ENCODE data around the gene LIMD2.

The LIMD2 gene

DNA sequence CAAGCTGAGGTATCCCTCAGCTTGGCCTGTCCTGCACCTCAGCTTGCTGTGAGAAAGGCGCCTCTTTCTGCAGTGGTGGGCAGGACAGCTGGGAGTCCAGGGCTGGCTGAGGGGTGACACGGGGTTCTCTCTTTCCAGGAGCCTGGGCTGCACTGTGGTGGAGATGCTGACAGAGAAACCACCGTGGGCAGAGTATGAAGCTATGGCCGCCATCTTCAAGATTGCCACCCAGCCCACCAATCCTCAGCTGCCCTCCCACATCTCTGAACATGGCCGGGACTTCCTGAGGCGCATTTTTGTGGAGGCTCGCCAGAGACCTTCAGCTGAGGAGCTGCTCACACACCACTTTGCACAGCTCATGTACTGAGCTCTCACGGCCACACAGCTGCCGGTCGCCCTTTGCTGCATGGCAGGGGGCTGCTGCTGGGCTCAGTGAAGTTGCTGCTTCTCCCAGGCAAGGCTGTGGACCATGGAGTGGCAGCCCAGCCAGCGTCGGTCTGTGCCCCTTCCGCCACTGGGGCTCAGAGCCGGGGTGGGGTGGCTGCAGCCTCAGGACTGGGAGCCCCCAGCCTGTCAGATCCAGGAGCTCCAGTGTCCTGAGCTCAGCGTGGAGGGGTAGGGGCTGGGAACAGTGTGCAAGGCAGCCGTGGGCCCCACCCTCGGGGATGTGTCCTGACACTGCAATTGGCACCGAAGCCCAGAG, 6.4 kb downstream of the LIMD2 start:
- no peaks in the 10 kb centered on the region for H3K9me3 ChIP-seq (ENCODE audit: low read depth, low read length)
- peaks cover 2% of the 10 kb centered on the region; the same call in 1 of the 2 replicates for H3K36me3 ChIP-seq (ENCODE audit: insufficient read depth, low read length)
- no peak for DNase-seq (ENCODE audit: low read depth, low spot score)
- H3K9ac ChIP-seq (ENCODE audit: insufficient read length) = no peak overlapping the region
- no peak overlapping the region for H3K4me3 ChIP-seq
- no peak overlapping the region for H3K27ac ChIP-seq
- TF ChIP-seq EZH2 (IDR thresholded peaks at IDR 0.05) = no peak
- no peak for TF ChIP-seq POLR2AphosphoS5 (IDR thresholded peaks at IDR 0.05; ENCODE audit: borderline replicate concordance, low read depth, low read length)
- no peak for TF ChIP-seq FOXP2 (optimal IDR thresholded peaks at IDR 0.05; ENCODE audit: control extremely low read depth, extremely low read length, insufficient read depth)

DNA sequence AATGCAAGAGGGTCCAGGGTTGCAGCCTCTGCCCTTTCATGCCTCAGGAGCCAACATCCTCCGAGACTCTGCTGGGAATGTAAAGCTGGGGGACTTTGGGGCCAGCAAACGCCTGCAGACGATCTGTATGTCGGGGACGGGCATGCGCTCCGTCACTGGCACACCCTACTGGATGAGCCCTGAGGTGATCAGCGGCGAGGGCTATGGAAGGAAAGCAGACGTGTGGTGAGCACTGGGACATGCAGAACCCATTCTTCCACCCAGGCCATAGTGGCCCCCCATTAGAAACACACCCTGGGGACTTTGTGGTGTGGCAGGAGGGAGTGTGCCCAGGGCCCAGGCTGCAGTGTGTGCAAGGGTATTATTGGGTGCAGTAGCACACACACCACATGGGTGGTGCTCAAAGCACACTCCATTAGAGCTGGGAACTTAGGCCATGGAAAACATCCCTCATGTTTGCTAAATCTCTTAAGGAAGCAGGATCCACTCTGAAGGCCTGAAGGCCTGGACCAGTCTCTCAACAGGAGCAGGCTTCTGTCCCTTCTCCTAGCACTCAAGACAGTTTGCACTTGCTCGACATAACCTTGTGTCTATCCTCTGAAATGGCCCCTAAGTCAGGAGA, 7.6 kb downstream of the LIMD2 start:
- no peaks in the 10 kb centered on the region; the same call in 1 of the 2 replicates for H3K36me3 ChIP-seq (ENCODE audit: insufficient read depth, low read length)
- no peak for TF ChIP-seq POLR2AphosphoS5 (IDR thresholded peaks at IDR 0.05; ENCODE audit: borderline replicate concordance, low read depth, low read length)
- no peak for TF ChIP-seq EZH2 (IDR thresholded peaks at IDR 0.05)
- TF ChIP-seq FOXP2 (optimal IDR thresholded peaks at IDR 0.05; ENCODE audit: control extremely low read depth, extremely low read length, insufficient read depth) = no peak

DNA sequence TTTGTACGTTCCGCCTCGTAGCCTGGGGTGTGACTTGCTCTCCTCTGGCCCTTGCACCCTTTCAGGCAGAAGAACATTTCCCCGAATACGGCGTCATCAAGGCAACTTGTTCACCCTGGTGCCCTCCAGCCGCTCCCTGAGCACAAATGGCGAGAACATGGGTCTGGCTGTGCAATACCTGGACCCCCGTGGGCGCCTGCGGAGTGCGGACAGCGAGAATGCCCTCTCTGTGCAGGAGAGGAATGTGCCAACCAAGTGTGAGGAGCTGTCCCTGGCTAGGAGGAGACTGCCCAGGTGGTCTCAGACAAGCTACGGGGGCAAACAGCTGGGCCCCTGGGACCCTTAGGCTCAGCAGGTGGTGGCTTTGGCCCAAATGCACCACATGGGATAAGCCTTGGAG, 10.4 kb downstream of the LIMD2 start:
- Histone ChIP-seq H3K9me3 (ENCODE audit: low read depth, low read length) (no peaks in the 10 kb centered on the region), H3K4me3 (no peak overlapping the region), H3K9ac (ENCODE audit: insufficient read length) (no peak overlapping the region), H3K36me3 (ENCODE audit: insufficient read depth, low read length) (no peaks in the 10 kb centered on the region), H3K27ac (no peak overlapping the region)
- no peak for TF ChIP-seq EZH2 (IDR thresholded peaks at IDR 0.05)
- no peak for TF ChIP-seq POLR2AphosphoS5 (IDR thresholded peaks at IDR 0.05; ENCODE audit: borderline replicate concordance, low read depth, low read length)
- TF ChIP-seq FOXP2 (optimal IDR thresholded peaks at IDR 0.05; ENCODE audit: control extremely low read depth, extremely low read length, insufficient read depth) = no peak
- DNase-seq (ENCODE audit: low read depth, low spot score) = no peak

More for the DNA sequence above, 7.6 kb downstream of the LIMD2 start:
- DNase-seq (ENCODE audit: low read depth, low spot score) = no peak
- H3K27ac ChIP-seq = no peak overlapping the region
- no peaks in the 10 kb centered on the region for H3K9me3 ChIP-seq (ENCODE audit: low read depth, low read length)
- H3K4me3 ChIP-seq = no peak overlapping the region
- no peak overlapping the region for H3K9ac ChIP-seq (ENCODE audit: insufficient read length)

DNA sequence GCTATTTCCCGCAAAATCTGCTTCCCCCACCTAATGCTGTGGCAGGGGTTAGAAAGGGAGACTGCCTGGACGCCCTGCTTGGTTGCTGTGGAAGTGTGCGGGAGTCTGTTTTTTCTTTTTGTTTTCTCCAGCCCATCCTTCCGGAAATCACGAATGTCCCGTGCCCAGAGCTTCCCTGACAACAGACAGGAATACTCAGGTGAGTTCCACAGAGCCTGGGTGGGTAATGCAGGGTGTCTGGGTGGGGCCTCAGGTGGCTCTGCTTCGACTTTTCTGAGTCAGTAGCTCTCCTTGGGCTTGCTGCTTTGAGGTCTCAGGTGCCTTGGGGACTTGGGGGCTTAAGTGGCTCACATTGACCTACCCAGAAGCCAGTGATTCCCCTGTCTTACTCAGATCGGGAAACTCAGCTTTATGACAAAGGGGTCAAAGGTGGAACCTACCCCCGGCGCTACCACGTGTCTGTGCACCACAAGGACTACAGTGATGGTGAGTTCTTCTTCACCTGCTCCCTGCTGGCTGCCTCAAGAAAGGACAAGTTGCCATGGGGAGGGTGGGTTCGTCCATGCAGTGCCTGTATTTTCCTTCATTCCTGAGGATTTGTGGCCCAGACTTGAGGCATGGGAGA, 11.4 kb downstream of the LIMD2 start:
- Histone ChIP-seq H3K27ac (no peak overlapping the region), H3K4me3 (no peak overlapping the region), H3K9me3 (ENCODE audit: low read depth, low read length) (no peaks in the 10 kb centered on the region), H3K36me3 (ENCODE audit: insufficient read depth, low read length) (no peaks in the 10 kb centered on the region), H3K9ac (ENCODE audit: insufficient read length) (no peak overlapping the region)
- no peak for TF ChIP-seq POLR2AphosphoS5 (IDR thresholded peaks at IDR 0.05; ENCODE audit: borderline replicate concordance, low read depth, low read length)
- TF ChIP-seq FOXP2 (optimal IDR thresholded peaks at IDR 0.05; ENCODE audit: control extremely low read depth, extremely low read length, insufficient read depth) = no peak
- TF ChIP-seq EZH2 (IDR thresholded peaks at IDR 0.05) = no peak
- DNase-seq (ENCODE audit: low read depth, low spot score) = no peak

DNA sequence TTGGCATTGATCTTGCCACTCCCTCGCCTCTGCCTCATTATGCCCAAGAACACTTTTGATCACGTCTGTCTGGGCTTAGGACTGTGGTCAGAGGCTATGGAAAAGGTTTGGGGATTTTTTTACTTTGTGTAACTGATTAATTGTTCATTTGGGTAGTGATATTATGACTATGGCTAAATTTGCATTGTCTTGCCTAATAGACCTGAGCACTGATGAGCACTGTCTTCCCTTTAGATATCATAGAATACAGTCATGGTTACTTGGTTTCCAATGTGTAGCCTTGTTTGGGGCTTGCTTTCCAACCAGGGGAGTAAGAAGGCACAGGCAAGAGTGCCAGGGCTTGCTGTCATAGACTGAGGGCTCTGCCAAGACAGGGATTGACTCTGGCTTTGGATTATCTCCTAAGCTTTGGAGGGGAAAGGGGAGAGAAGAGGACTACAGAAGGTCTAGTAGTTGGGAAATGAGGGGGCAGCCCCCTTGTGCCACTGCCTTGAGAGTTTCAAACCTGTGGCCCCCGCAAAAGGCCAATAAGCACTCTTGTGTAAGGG, 13.7 kb downstream of the LIMD2 start:
- Histone ChIP-seq H3K36me3 (ENCODE audit: insufficient read depth, low read length) (peaks cover 10% of the 10 kb centered on the region; the same call in 1 of the 2 replicates), H3K4me3 (no peak overlapping the region), H3K9ac (ENCODE audit: insufficient read length) (no peak overlapping the region), H3K27ac (no peak overlapping the region), H3K9me3 (ENCODE audit: low read depth, low read length) (no peaks in the 10 kb centered on the region)
- TF ChIP-seq FOXP2 (optimal IDR thresholded peaks at IDR 0.05; ENCODE audit: control extremely low read depth, extremely low read length, insufficient read depth) = no peak
- TF ChIP-seq POLR2AphosphoS5 (IDR thresholded peaks at IDR 0.05; ENCODE audit: borderline replicate concordance, low read depth, low read length) = no peak
- no peak for TF ChIP-seq EZH2 (IDR thresholded peaks at IDR 0.05)
- DNase-seq (ENCODE audit: low read depth, low spot score) = no peak

DNA sequence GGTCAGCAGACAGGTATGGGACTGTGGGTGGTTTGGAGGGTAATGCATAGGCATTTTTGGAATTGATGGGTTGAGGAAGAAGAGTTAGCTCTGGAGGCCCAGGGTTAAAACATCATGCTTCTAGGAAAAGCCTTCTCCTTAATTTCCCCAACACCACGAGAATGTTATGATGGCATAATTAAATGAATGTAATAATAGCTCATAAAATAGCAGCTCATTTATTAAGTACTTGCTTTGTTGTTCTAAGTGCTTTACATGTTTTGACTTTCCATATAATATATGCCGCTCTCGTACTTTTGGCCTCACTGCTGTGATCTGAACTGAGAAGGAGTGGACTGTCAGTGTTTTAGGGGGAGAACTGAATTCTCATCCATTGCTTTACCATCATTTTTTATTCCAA, 14.3 kb downstream of the LIMD2 start:
- Histone ChIP-seq H3K4me3 (no peak overlapping the region), H3K9me3 (ENCODE audit: low read depth, low read length) (no peaks in the 10 kb centered on the region), H3K27ac (no peak overlapping the region), H3K9ac (ENCODE audit: insufficient read length) (no peak overlapping the region), H3K36me3 (ENCODE audit: insufficient read depth, low read length) (peaks cover 10% of the 10 kb centered on the region; the same call in 1 of the 2 replicates)
- TF ChIP-seq FOXP2 (optimal IDR thresholded peaks at IDR 0.05; ENCODE audit: control extremely low read depth, extremely low read length, insufficient read depth) (no peak), POLR2AphosphoS5 (IDR thresholded peaks at IDR 0.05; ENCODE audit: borderline replicate concordance, low read depth, low read length) (no peak), EZH2 (IDR thresholded peaks at IDR 0.05) (no peak)
- DNase-seq (ENCODE audit: low read depth, low spot score) = no peak

DNA sequence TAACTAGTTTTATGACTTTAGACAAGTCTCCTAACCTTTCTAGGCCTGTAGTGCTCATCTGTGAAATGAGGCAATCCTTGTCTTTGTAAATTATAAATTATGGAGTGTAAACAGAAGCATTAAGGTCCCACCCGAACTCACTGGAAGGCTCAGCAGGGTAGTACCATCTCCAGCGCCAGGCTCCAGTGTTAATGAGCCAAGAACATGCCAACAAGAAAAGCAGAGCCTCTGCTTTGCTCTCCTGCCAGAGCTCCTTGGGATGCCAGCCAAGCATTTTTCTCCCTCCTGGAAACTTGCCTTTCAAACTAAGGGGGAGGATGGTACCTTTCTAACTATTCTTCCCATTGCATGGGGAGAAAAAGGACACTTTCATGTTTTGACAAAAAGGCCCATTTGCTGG, 14.9 kb downstream of the LIMD2 start:
- no peak for TF ChIP-seq FOXP2 (optimal IDR thresholded peaks at IDR 0.05; ENCODE audit: control extremely low read depth, extremely low read length, insufficient read depth)
- TF ChIP-seq POLR2AphosphoS5 (IDR thresholded peaks at IDR 0.05; ENCODE audit: borderline replicate concordance, low read depth, low read length) = no peak
- TF ChIP-seq EZH2 (IDR thresholded peaks at IDR 0.05) = no peak
- DNase-seq (ENCODE audit: low read depth, low spot score) = no peak
- no peak overlapping the region for H3K9ac ChIP-seq (ENCODE audit: insufficient read length)
- peaks cover 10% of the 10 kb centered on the region; the same call in 1 of the 2 replicates for H3K36me3 ChIP-seq (ENCODE audit: insufficient read depth, low read length)
- no peak overlapping the region for H3K4me3 ChIP-seq
- H3K27ac ChIP-seq = peak overlapping the region; percentile 44; the same call in 1 of the 2 replicates
- H3K9me3 ChIP-seq (ENCODE audit: low read depth, low read length) = no peaks in the 10 kb centered on the region

DNA sequence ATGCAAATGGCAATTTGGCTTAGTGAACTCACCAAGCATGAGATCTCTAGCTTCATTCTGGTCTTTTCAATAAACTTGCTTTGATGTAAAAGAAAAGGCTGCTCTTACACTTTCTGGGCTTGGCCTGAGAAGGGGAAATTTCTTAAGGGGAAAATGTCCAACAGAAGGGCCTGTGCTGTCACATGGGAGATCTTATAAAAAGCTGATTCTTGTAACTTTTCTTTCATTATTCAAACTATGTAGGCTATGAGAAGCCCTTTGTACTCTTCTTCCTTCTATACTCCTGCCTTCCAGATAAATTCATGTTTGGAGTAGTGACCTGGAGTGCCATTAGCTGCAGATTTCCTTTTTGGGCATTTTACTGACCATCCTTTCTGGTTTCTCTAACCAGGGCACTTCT, 16.9 kb downstream of the LIMD2 start:
- Histone ChIP-seq H3K27ac (no peak overlapping the region), H3K36me3 (ENCODE audit: insufficient read depth, low read length) (peaks cover 10% of the 10 kb centered on the region; the same call in 1 of the 2 replicates), H3K9ac (ENCODE audit: insufficient read length) (no peak overlapping the region), H3K9me3 (ENCODE audit: low read depth, low read length) (no peaks in the 10 kb centered on the region), H3K4me3 (no peak overlapping the region)
- no peak for DNase-seq (ENCODE audit: low read depth, low spot score)
- TF ChIP-seq FOXP2 (optimal IDR thresholded peaks at IDR 0.05; ENCODE audit: control extremely low read depth, extremely low read length, insufficient read depth) (no peak), POLR2AphosphoS5 (IDR thresholded peaks at IDR 0.05; ENCODE audit: borderline replicate concordance, low read depth, low read length) (no peak), EZH2 (IDR thresholded peaks at IDR 0.05) (no peak)
